Fibroblast of lung (primary cell): ENCODE data around the gene SLC25A10. TPM values are rescaled to one million over a fixed set of nuclear protein-coding genes. Genes with fewer than 3 reads are reported as not detected.

Source experiments
- DNase-seq, 2 donors: peaks; one replicate each; pipeline versions ENCODE4 v3.0.0 to v3.0.0-alpha.2; 2010; ENCODE audit warnings: low read depth in 2 of 2
- H2AFZ ChIP-seq: 2 replicates; pipeline ENCODE4 v1.5.1; 2012; ENCODE audit warnings: low read length, control low read depth, inconsistent platforms
- H3K27ac ChIP-seq: 2 replicates; pipeline ENCODE4 v1.5.1; 2011; ENCODE audit warnings: low read length, control low read depth; ENCODE audit not compliant: insufficient read depth
- H3K27me3 ChIP-seq: 2 replicates; pipeline ENCODE4 v1.5.1; 2011; ENCODE audit warnings: mild to moderate bottlenecking, low read length; ENCODE audit not compliant: control insufficient read depth, insufficient read depth
- H3K36me3 ChIP-seq: 2 replicates; pipeline ENCODE4 v1.5.1; 2011; ENCODE audit warnings: low read length; ENCODE audit not compliant: control insufficient read depth, insufficient read depth
- H3K4me1 ChIP-seq: 2 replicates; pipeline ENCODE4 v1.5.1; 2011; ENCODE audit warnings: low read length; ENCODE audit not compliant: control insufficient read depth, insufficient read depth; ENCODE audit errors: extremely low read depth
- H3K4me2 ChIP-seq: 2 replicates; pipeline ENCODE4 v1.5.1; 2011; ENCODE audit warnings: low read length, control low read depth; ENCODE audit not compliant: insufficient read depth; ENCODE audit errors: extremely low read depth
- H3K4me3 ChIP-seq, 4 experiments: fragments of 200-600 bp in 1 of 4; sonication (generic) in 1 of 4; replicated peaks in 1 of 4; 2 replicates each; pipeline ENCODE4 v1.5.1; 2011 to 2016; ENCODE audit warnings: low read length in 4 of 4, low read depth in 3 of 4, mild to moderate bottlenecking in 3 of 4, control low read depth in 2 of 4, inconsistent platforms in 1 of 4, mixed read lengths in 1 of 4; ENCODE audit not compliant: insufficient read depth in 1 of 4; ENCODE audit errors: control extremely low read depth in 1 of 4
- H3K79me2 ChIP-seq: 2 replicates; pipeline ENCODE4 v1.5.1; 2012; ENCODE audit warnings: mild to moderate bottlenecking, low read length, inconsistent platforms; ENCODE audit not compliant: control insufficient read depth, insufficient read depth
- H3K9ac ChIP-seq: 2 replicates; pipeline ENCODE4 v1.5.1; 2011; ENCODE audit warnings: mild to moderate bottlenecking, low read length, control low read depth; ENCODE audit not compliant: insufficient read depth
- H3K9me3 ChIP-seq: 2 replicates; pipeline ENCODE4 v1.5.1; 2012; ENCODE audit warnings: low read depth, low read length; ENCODE audit not compliant: control insufficient read depth, insufficient read depth
- H4K20me1 ChIP-seq: 2 replicates; pipeline ENCODE4 v1.5.1; 2011; ENCODE audit warnings: low read length; ENCODE audit not compliant: control insufficient read depth, insufficient read depth; ENCODE audit errors: extremely low read depth
- EZH2 ChIP-seq: IDR thresholded peaks from 2 replicates; pipeline ENCODE4 v1.5.1; 2012; ENCODE audit warnings: low read length, control low read depth, mild to moderate bottlenecking; ENCODE audit errors: missing control alignments
- polyA plus RNA-seq, 2 donors: library from polyadenylated mRNA; depleted of rRNA in 1 of 2; stranded (reverse) in 1 of 2; unstranded in 1 of 2; fragments of >200 nt; gene quantifications; 2 replicates each; pipeline ENCODE4 v1.2.1, GENCODE V29; 2011 to 2012; ENCODE audit warnings: missing spikeins in 1 of 2
- total RNA-seq: library from RNA; depleted of rRNA; stranded (reverse); fragments of >200 nt; gene quantifications from 2 replicates; pipeline ENCODE4 v1.2.1, GENCODE V29; 2014
- TF ChIP-seq, protein P1 (sequence below), 2 donors: IDR thresholded peaks in 1 of 2; conservative IDR thresholded peaks in 1 of 2; 1 replicate in 1 of 2; 2 replicates in 1 of 2; pipeline ENCODE4 v1.5.1; 2011 to 2012; ENCODE audit warnings: low read length in 2 of 2, control low read depth in 1 of 2, inconsistent platforms in 1 of 2, low read depth in 1 of 2, mild to moderate bottlenecking in 1 of 2

SLC25A10 gene
- total and polyA plus RNA-seq, 2 donors (not counting 1 experiment from before 2014, with no cell fraction given) = 3.7 to 5.8 TPM

- Histone ChIP-seq H3K79me2 (no peaks in the 10 kb centered on the region), H3K27ac (no peak overlapping the region), H3K4me3 (no peak overlapping the region), H3K4me1 (peaks cover 8% of the 10 kb centered on the region), H4K20me1 (no peaks in the 10 kb centered on the region), H3K27me3 (no peaks in the 10 kb centered on the region), H3K9me3 (no peaks in the 10 kb centered on the region), H3K36me3 (no peaks in the 10 kb centered on the region), H2AFZ (no peak overlapping the region), H3K4me2 (no peak overlapping the region), H3K9ac (no peak overlapping the region)
- DNase-seq = no peak
- TF ChIP-seq, protein P1, sequence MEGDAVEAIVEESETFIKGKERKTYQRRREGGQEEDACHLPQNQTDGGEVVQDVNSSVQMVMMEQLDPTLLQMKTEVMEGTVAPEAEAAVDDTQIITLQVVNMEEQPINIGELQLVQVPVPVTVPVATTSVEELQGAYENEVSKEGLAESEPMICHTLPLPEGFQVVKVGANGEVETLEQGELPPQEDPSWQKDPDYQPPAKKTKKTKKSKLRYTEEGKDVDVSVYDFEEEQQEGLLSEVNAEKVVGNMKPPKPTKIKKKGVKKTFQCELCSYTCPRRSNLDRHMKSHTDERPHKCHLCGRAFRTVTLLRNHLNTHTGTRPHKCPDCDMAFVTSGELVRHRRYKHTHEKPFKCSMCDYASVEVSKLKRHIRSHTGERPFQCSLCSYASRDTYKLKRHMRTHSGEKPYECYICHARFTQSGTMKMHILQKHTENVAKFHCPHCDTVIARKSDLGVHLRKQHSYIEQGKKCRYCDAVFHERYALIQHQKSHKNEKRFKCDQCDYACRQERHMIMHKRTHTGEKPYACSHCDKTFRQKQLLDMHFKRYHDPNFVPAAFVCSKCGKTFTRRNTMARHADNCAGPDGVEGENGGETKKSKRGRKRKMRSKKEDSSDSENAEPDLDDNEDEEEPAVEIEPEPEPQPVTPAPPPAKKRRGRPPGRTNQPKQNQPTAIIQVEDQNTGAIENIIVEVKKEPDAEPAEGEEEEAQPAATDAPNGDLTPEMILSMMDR (conservative IDR thresholded peaks at IDR 0.05 in 1 of 2, IDR thresholded peaks at IDR 0.05 in 1 of 2; ENCODE audit: low read depth in 1 of 2, low read length in 2 of 2) = no peak
- no peak for TF ChIP-seq EZH2
Measured at GRCh38 chr17:81726004-81726403, 13.9 kb downstream of the SLC25A10 start.

GRCh38 chr17:81727324-81728031, 15.4 kb downstream of the SLC25A10 start:
- no peak overlapping the region for H3K27ac ChIP-seq
- H2AFZ ChIP-seq = no peak overlapping the region
- H3K27me3 ChIP-seq = no peaks in the 10 kb centered on the region
- DNase-seq = no peak
- H3K9ac ChIP-seq = no peak overlapping the region
- no peaks in the 10 kb centered on the region for H3K79me2 ChIP-seq
- TF ChIP-seq, protein P1 (conservative IDR thresholded peaks at IDR 0.05 in 1 of 2, IDR thresholded peaks at IDR 0.05 in 1 of 2; ENCODE audit: low read depth in 1 of 2, low read length in 2 of 2) = no peak
- TF ChIP-seq EZH2 = no peak
- no peaks in the 10 kb centered on the region for H3K9me3 ChIP-seq
- peaks cover 6% of the 10 kb centered on the region for H3K4me1 ChIP-seq
- no peak overlapping the region for H3K4me2 ChIP-seq
- no peaks in the 10 kb centered on the region for H4K20me1 ChIP-seq
- H3K36me3 ChIP-seq = no peaks in the 10 kb centered on the region
- no peak overlapping the region for H3K4me3 ChIP-seq

GRCh38 chr17:81733507-81734404, 21.7 kb downstream of the SLC25A10 start:
- no peak overlapping the region for H2AFZ ChIP-seq
- peak; percentile 43 to 62 for DNase-seq

More at GRCh38 chr17:81733507-81734404, 21.7 kb downstream of the SLC25A10 start:
- H3K79me2 ChIP-seq = no peaks in the 10 kb centered on the region
- H3K4me3 ChIP-seq = no peak overlapping the region
- peaks cover 5% of the 10 kb centered on the region for H3K4me1 ChIP-seq
- no peak for TF ChIP-seq EZH2
- TF ChIP-seq, protein P1 (conservative IDR thresholded peaks at IDR 0.05 in 1 of 2, IDR thresholded peaks at IDR 0.05 in 1 of 2; ENCODE audit: low read depth in 1 of 2, low read length in 2 of 2) = peak; percentile 72 to 80
- H3K36me3 ChIP-seq = no peaks in the 10 kb centered on the region
- no peak overlapping the region for H3K27ac ChIP-seq
- H3K9me3 ChIP-seq = no peaks in the 10 kb centered on the region
- no peaks in the 10 kb centered on the region for H3K27me3 ChIP-seq
- no peak overlapping the region for H3K9ac ChIP-seq
- no peaks in the 10 kb centered on the region for H4K20me1 ChIP-seq
- H3K4me2 ChIP-seq = no peak overlapping the region
